GM12875 (cell line): ENCODE measurements around the gene TNFSF13B.
A peak's percentile ranks its signal among the peaks of the same experiment; 100 is the strongest.

Experiments used
- H3K4me3 ChIP-seq: one replicate; pipeline ENCODE4 v1.5.1; 2011; ENCODE audit warnings: low read depth, low read length, control low read depth
- CTCF ChIP-seq: IDR thresholded peaks from 2 replicates; pipeline ENCODE4 v1.5.1; 2011; ENCODE audit warnings: low read depth, mild to moderate bottlenecking, control low read depth, inconsistent platforms, low read length, moderate library complexity, borderline replicate concordance; ENCODE audit not compliant: insufficient read depth

Gene TNFSF13B, protein sequence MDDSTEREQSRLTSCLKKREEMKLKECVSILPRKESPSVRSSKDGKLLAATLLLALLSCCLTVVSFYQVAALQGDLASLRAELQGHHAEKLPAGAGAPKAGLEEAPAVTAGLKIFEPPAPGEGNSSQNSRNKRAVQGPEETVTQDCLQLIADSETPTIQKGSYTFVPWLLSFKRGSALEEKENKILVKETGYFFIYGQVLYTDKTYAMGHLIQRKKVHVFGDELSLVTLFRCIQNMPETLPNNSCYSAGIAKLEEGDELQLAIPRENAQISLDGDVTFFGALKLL

DNA sequence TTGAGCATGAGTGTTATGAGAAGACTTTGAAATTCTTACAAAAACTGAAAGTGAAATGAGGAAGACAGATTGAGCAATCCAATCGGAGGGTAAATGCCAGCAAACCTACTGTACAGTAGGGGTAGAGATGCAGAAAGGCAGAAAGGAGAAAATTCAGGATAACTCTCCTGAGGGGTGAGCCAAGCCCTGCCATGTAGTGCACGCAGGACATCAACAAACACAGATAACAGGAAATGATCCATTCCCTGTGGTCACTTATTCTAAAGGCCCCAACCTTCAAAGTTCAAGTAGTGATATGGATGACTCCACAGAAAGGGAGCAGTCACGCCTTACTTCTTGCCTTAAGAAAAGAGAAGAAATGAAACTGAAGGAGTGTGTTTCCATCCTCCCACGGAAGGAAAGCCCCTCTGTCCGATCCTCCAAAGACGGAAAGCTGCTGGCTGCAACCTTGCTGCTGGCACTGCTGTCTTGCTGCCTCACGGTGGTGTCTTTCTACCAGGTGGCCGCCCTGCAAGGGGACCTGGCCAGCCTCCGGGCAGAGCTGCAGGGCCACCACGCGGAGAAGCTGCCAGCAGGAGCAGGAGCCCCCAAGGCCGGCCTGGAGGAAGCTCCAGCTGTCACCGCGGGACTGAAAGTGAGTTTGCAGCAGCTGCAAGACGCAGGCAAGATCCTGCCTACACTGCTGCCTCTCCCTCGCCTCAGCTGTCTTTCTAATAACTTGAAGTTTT lies at the start of gene TNFSF13B:
Gene TNFSF13B, plus strand, starts transcription at position 118 of the 728 bp plus-strand sequence. Its CDS starts 178 bp downstream, at position 296.
- peak within 1 kb of the TSS; percentile 38 for H3K4me3 ChIP-seq
- peak; percentile 44 for TF ChIP-seq CTCF

DNA sequence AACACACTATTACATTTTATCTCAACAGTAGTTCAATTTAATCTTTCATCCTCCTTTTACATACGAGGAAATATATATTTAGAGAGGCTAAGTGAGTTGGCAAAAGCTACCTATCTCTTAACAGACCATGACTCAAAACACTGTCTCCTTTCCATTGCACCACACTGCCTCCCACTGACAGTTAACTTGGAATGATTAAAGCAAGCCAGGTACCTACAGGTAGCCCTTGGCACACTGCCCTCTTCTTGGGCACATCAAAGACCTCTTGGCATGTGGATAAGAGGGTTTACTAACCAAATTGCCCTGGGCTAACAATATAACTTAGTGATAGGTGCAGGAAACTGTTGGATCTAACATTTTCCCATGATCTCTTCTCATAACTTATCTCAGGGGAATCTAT lies 49.5 kb upstream of the TNFSF13B start:
- no peak for TF ChIP-seq CTCF
- H3K4me3 ChIP-seq, result no peak overlapping the region

DNA sequence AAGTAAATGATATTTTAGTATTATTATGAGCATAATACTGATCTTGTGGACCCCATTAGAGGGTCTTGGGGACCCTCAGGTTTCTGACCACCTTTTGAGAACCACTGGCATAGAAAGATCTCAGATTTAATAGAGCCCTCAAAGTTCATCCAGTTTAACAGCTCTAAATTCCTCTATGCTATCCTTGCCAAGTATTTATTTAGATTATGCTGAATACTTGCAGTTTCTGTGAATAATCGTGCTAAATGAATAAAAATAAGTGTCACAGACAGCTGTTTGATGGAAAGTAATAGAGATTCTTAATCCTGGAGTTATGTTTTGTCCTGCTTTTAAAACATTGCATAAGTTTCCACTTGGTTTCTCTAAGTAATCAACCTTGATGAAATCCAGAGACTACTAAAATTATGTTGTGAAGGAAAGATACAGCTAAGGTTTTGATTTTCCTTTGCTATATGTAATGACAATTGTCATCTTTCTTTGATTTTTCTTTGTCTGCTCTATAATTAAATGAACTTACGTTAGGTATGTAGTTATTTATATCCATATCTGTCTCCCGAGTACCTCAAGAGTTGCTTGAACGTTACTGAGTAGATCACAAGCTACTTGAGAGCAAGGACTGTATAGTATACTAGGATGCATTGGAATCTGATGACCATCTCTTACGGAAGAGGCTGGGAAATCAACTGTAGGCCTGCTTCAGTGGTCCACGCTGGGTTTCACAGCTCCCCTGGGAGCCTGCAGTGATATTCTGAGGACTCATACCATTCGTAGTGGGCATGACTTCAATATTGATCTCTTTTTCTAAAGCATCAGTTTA lies 45.6 kb upstream of the TNFSF13B start:
- no peak for TF ChIP-seq CTCF
- H3K4me3 ChIP-seq, result no peak overlapping the region

DNA sequence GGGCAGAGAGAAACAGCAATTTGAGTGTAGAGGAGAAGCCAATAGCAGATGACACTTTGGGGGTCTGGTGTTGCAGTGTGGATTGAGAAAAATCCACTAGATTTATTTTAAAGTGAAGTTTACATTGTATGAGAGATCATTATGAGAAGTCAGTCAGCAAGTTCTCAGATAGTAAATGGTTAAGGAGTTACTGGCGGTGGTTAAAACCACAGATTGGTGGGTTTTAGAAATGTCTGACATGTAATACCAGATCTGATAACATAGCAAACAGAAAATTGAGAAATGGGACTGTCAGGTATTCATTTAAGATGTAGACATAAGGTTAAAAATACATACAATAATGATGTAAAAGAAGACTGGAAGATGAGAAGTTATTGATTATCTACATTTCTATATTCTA lies 44.1 kb upstream of the TNFSF13B start:
- TF ChIP-seq CTCF, result no peak
- no peak overlapping the region for H3K4me3 ChIP-seq

DNA sequence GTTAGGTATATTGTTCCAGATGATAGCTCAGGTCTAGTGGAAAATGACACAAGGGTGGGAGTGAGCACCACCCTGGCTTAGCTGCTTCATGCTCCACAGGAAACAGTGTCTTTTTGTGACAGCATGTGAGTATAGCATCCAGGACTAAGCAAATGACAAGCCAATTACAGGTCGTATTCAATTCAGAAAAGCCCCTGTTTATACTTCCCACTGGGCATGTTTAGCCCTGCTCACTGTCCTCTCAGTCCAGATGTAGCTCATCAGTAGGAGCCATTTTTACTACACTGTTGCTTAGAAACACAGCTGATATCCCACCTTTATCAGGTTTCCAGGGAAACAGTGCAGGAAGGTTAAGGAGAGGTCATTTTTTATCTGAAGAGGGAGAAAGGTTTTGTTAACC lies 43.3 kb upstream of the TNFSF13B start:
- no peak for TF ChIP-seq CTCF
- no peak overlapping the region for H3K4me3 ChIP-seq

- TF ChIP-seq CTCF, result peak; percentile 25; the same call in 1 of the 2 replicates
- no peak overlapping the region for H3K4me3 ChIP-seq
These were observed 41.8 kb upstream of the TNFSF13B start for GRCh38 chr13:108227651-108228272.
